ENCODE results near the gene MCAM. TPM values are rescaled to one million over a fixed set of nuclear protein-coding genes. Genes with fewer than 3 reads are reported as not detected.
A peak's percentile ranks its signal among the peaks of the same experiment; 100 is the strongest.

MCAM gene
- 3.1 TPM for polyA plus RNA-seq (2012; ENCODE audit: missing spikeins)

GRCh38 chr11:119316729-119317591, at the start of gene MCAM:
MCAM (minus strand) TSS chr11:119317130; CDS start chr11:119317101, 29 bp downstream.
- DNase-seq (ENCODE audit: insufficient read length), result no peak
- TF ChIP-seq POLR2A (IDR thresholded peaks at IDR 0.05; ENCODE audit: low read depth, low read length) (no peak), TAF1 (IDR thresholded peaks at IDR 0.05; ENCODE audit: borderline replicate concordance, low read depth, low read length) (no peak), POLR2AphosphoS5 (IDR thresholded peaks at IDR 0.05; ENCODE audit: low read depth, low read length) (no peak)
- FAIRE-seq, result no peak

GRCh38 chr11:119365071-119365591, 48.2 kb upstream of the MCAM start:
- FAIRE-seq (no peak), DNase-seq (ENCODE audit: insufficient read length) (no peak)
- TF ChIP-seq POLR2AphosphoS5 (IDR thresholded peaks at IDR 0.05; ENCODE audit: low read depth, low read length) (no peak), POLR2A (IDR thresholded peaks at IDR 0.05; ENCODE audit: low read depth, low read length) (no peak), TAF1 (IDR thresholded peaks at IDR 0.05; ENCODE audit: borderline replicate concordance, low read depth, low read length) (no peak)

DNA sequence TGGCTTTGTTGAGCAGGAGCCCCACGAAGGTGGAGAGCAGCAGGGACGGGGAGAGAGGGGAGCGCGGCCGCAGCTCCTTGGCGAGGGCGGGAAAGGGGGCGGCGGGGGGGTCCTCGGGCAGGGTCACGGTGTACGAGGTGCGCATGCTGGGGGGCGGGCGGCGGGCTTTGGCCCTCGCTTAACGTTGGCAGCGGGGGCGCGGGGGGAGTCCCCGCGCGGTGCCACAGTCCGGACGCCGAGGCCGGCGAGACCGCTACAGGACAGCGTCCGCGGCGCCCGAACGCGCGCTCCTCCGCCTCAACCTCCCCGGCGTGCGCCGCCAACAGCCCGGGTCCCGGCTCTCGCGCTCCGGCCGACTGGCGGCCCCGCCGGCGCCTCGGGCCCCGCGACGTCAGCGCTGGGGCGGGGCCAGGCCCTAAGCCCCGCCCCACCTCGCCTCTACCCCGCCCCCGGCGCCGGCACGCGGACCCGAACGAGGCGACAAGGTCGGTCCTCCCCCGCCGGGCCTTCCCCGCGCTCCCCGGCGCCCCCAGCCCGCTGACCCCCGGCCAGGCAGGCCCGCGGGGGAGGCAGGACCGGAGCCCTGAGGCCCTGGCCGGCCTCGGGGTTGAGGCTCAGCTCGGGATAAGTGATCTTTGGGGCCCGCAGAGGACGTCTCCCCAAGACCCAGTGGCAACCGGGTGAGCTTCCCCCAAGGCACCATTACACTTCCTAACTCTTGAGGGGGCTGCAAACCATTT, 47.1 kb upstream of the MCAM start:
- DNase-seq (ENCODE audit: insufficient read length) (peak; percentile 74), FAIRE-seq (peak; percentile 74)
- TF ChIP-seq POLR2AphosphoS5 (IDR thresholded peaks at IDR 0.05; ENCODE audit: low read depth, low read length) (no peak), TAF1 (IDR thresholded peaks at IDR 0.05; ENCODE audit: borderline replicate concordance, low read depth, low read length) (no peak), POLR2A (IDR thresholded peaks at IDR 0.05; ENCODE audit: low read depth, low read length) (no peak)

GRCh38 chr11:119363081-119363850, 46.3 kb upstream of the MCAM start:
- no peak for DNase-seq (ENCODE audit: insufficient read length)
- FAIRE-seq, result no peak
- no peak for TF ChIP-seq POLR2A (IDR thresholded peaks at IDR 0.05; ENCODE audit: low read depth, low read length)
- TF ChIP-seq POLR2AphosphoS5 (IDR thresholded peaks at IDR 0.05; ENCODE audit: low read depth, low read length), result no peak
- TF ChIP-seq TAF1 (IDR thresholded peaks at IDR 0.05; ENCODE audit: borderline replicate concordance, low read depth, low read length), result no peak

GRCh38 chr11:119362741-119363080, 45.8 kb upstream of the MCAM start:
- FAIRE-seq, result peak; percentile 84
- DNase-seq (ENCODE audit: insufficient read length), result no peak
- TF ChIP-seq POLR2AphosphoS5 (IDR thresholded peaks at IDR 0.05; ENCODE audit: low read depth, low read length), result no peak
- TF ChIP-seq POLR2A (IDR thresholded peaks at IDR 0.05; ENCODE audit: low read depth, low read length), result no peak
- TF ChIP-seq TAF1 (IDR thresholded peaks at IDR 0.05; ENCODE audit: borderline replicate concordance, low read depth, low read length), result no peak

- DNase-seq (ENCODE audit: insufficient read length) (no peak), FAIRE-seq (peak; percentile 81)
- TF ChIP-seq TAF1 (IDR thresholded peaks at IDR 0.05; ENCODE audit: borderline replicate concordance, low read depth, low read length) (no peak), POLR2A (IDR thresholded peaks at IDR 0.05; ENCODE audit: low read depth, low read length) (no peak), POLR2AphosphoS5 (IDR thresholded peaks at IDR 0.05; ENCODE audit: low read depth, low read length) (no peak)
These were observed 45.2 kb upstream of the MCAM start for GRCh38 chr11:119361941-119362725.

DNA sequence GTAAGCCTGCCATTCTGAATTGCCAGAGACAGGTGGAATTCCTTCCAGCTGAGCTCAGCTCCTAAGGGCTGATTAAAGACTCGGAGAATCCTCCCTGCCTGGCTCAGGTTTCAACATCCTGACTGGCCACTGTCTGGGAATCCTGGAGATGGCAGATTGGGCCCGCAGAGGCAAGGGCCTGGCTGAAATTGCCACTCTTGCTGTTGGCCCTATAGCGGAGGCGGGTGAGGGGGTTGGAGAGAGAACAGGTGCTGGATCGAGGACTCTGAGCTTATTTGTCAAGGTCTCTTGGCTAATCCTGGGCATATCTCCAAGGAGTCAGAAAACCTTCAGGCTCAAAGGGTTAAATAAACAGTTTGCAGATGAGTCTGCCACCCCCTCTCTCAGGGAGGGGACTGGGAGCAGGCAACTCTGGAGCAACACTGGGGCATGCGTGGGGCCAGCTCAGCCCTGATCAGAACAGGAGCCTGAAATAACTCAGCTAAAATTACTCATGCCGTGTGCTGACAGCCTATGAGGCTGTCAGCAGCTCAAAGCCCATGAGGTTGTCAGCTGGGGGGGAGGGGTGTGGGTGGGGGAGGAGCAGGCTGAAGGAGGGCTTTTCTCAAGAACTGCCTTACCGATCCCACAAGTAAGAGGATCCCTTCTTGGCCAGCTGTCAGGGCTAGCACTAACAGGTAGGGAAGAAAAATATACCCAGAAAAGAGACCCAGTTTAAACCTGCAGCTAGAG, 44.3 kb upstream of the MCAM start:
- DNase-seq (ENCODE audit: insufficient read length) (no peak), FAIRE-seq (peak; percentile 83)
- TF ChIP-seq TAF1 (IDR thresholded peaks at IDR 0.05; ENCODE audit: borderline replicate concordance, low read depth, low read length) (no peak), POLR2AphosphoS5 (IDR thresholded peaks at IDR 0.05; ENCODE audit: low read depth, low read length) (no peak), POLR2A (IDR thresholded peaks at IDR 0.05; ENCODE audit: low read depth, low read length) (no peak)

GRCh38 chr11:119359365-119360214, 42.7 kb upstream of the MCAM start:
- FAIRE-seq, result peak; percentile 74
- DNase-seq (ENCODE audit: insufficient read length), result no peak
- TF ChIP-seq POLR2A (IDR thresholded peaks at IDR 0.05; ENCODE audit: low read depth, low read length) (no peak), TAF1 (IDR thresholded peaks at IDR 0.05; ENCODE audit: borderline replicate concordance, low read depth, low read length) (no peak), POLR2AphosphoS5 (IDR thresholded peaks at IDR 0.05; ENCODE audit: low read depth, low read length) (no peak)

DNA sequence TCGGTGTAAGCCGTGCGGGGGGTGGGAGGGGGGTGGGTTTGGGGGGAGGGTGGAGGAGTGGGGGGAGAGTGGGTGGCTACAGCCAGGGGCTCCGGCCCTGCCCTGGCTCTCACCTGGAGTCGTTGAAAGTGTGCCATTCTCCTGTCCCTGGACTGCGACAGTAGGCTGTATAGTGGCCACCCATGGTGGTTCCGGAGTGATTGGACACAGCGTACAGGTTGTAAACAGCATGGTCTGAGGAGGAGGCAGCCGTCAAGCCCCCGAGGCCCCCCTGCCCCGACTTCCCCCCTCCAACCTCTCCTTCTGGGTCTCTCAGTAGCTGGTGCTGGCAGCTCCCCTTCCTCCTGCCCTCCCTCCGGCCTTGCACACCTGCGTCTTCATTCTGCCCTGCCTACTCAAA, 40.1 kb upstream of the MCAM start:
- TF ChIP-seq TAF1 (IDR thresholded peaks at IDR 0.05; ENCODE audit: borderline replicate concordance, low read depth, low read length) (no peak), POLR2A (IDR thresholded peaks at IDR 0.05; ENCODE audit: low read depth, low read length) (no peak), POLR2AphosphoS5 (IDR thresholded peaks at IDR 0.05; ENCODE audit: low read depth, low read length) (no peak)
- FAIRE-seq, result no peak
- DNase-seq (ENCODE audit: insufficient read length), result no peak
